ENCODE data around the gene CLCN1. TPM values are rescaled to one million over a fixed set of nuclear protein-coding genes. Genes with fewer than 3 reads are reported as not detected.

The CLCN1 gene
- total RNA-seq, 1 donor from 2014 or later: not detected

GRCh38 chr7:143380260-143380645 lies 64.3 kb downstream of the CLCN1 start:
- intact Hi-C loops (cut with DNase I): loop anchor here (1.0 to 10.0 kb wide), 5 partner anchors 11 to 525 kb away; partner anchors contain the start of genes CASP2, EPHB6 and TCAF1
- Histone ChIP-seq H3K4me1 (peaks cover 5 to 24% of the 10 kb centered on the region in 2 donors), H3K27ac (peak overlapping the region; percentile 97 to 99), H3K36me3 (peaks cover 7 to 20% of the 10 kb centered on the region in 2 donors), H3K9me3 (no peaks in the 10 kb centered on the region), H3K4me3 (peak overlapping the region; percentile 89 to 97), H3K27me3 (no peaks in the 10 kb centered on the region)
- TF ChIP-seq CTCF (IDR thresholded peaks at IDR 0.05): peak; percentile 79 to 90 (median 88)
- peak; percentile 67 to 94 for DNase-seq (ENCODE audit: low spot score in 2 of 2)

GRCh38 chr7:143380646-143381426 lies 64.9 kb downstream of the CLCN1 start, which contains the start of gene ZYX:
ZYX (plus strand) TSS chr7:143381345; CDS start chr7:143381572, 227 bp downstream.
- peak within 1 kb of the TSS; percentile 89 to 97 for H3K4me3 ChIP-seq
- H3K4me1 ChIP-seq: peaks cover 5 to 30% of the 10 kb centered on the region in 2 donors
- peak; percentile 86 to 98 for DNase-seq (ENCODE audit: low spot score in 2 of 2)
- peak within 1 kb of the TSS; percentile 97 to 99 for H3K27ac ChIP-seq
- peaks cover 7 to 25% of the 10 kb centered on the region in 2 donors for H3K36me3 ChIP-seq
- no peaks in the 10 kb centered on the region for H3K27me3 ChIP-seq
- TF ChIP-seq CTCF (IDR thresholded peaks at IDR 0.05): no peak
- no peaks in the 10 kb centered on the region for H3K9me3 ChIP-seq
- intact Hi-C loops (cut with DNase I): loop anchor here (1.0 to 10.0 kb wide), 5 partner anchors 10 to 526 kb away; partner anchors contain the start of genes CASP2, EPHB6 and TCAF1

GRCh38 chr7:143381427-143382125 lies 65.7 kb downstream of the CLCN1 start:
- Histone ChIP-seq H3K27ac (peak overlapping the region; percentile 97 to 99), H3K4me3 (peak overlapping the region; percentile 89 to 97), H3K4me1 (peaks cover 10 to 37% of the 10 kb centered on the region in 2 donors), H3K36me3 (peaks cover 7 to 26% of the 10 kb centered on the region in 2 donors), H3K27me3 (no peaks in the 10 kb centered on the region), H3K9me3 (no peaks in the 10 kb centered on the region)
- no peak for TF ChIP-seq CTCF (IDR thresholded peaks at IDR 0.05)
- intact Hi-C loops (cut with DNase I): loop anchor here (2.0 to 10.0 kb wide), 2 partner anchors 521 to 527 kb away; partner anchors contain the start of genes EPHB6 and TCAF1
- peak in 1 of 2 donors; percentile 89 for DNase-seq (ENCODE audit: low spot score in 2 of 2)

GRCh38 chr7:143382126-143382790 lies 66.3 kb downstream of the CLCN1 start:
- DNase-seq (ENCODE audit: low spot score in 2 of 2): peak in 1 of 2 donors; percentile 60
- H3K9me3 ChIP-seq: no peaks in the 10 kb centered on the region
- TF ChIP-seq CTCF (IDR thresholded peaks at IDR 0.05): no peak
- H3K27me3 ChIP-seq: no peaks in the 10 kb centered on the region
- H3K4me1 ChIP-seq: peaks cover 14 to 44% of the 10 kb centered on the region in 2 donors
- H3K27ac ChIP-seq: peak overlapping the region; percentile 97 to 99
- peak overlapping the region; percentile 89 to 97 for H3K4me3 ChIP-seq
- peaks cover 7 to 33% of the 10 kb centered on the region in 2 donors for H3K36me3 ChIP-seq
- intact Hi-C loops (cut with DNase I): loop anchor here (10.0 kb wide), 1 partner anchor 527 kb away; the partner anchor contains the start of gene EPHB6
